B cell (primary cell): Measurements from ENCODE around the gene L2HGDH. TPM values are rescaled to one million over a fixed set of nuclear protein-coding genes. Genes with fewer than 3 reads are reported as not detected.
A peak's percentile ranks its signal among the peaks of the same experiment; 100 is the strongest.

Experiments used
- ATAC-seq: fragments of 200-7000 bp; cut with Tn5 transposase; one replicate; pipeline ENCODE4 v1.10.0; 2021; ENCODE audit warnings: low read depth, mild to moderate bottlenecking, moderate number of reproducible peaks, moderate library complexity
- CTCF ChIA-PET: fragments of 350-600 bp; sonication (Branson Sonifier 250); formaldehyde crosslinking; loops from one replicate; lab custom pipeline; 2021; ENCODE audit warnings: antibody characterized with exemption, inconsistent platforms; lab: Charles Lee
- POLR2A ChIA-PET: fragments of 350-600 bp; sonication (Branson Sonifier 250); formaldehyde crosslinking; loops from one replicate; lab custom pipeline; 2021; ENCODE audit warnings: antibody characterized with exemption; lab: Charles Lee
- DNase-seq: peaks from one replicate; pipeline ENCODE4 v3.0.0; 2013
- H2AFZ ChIP-seq: 2 replicates; pipeline ENCODE4 v1.6.1; 2012; ENCODE audit warnings: mild to moderate bottlenecking, low read depth, low read length; ENCODE audit not compliant: insufficient read depth, poor library complexity, severe bottlenecking
- H3K27ac ChIP-seq, 2 donors: 1 replicate in 1 of 2; 2 replicates in 1 of 2; pipeline ENCODE4 v1.5.1; 2012 to 2013; ENCODE audit warnings: low read length in 2 of 2, mild to moderate bottlenecking in 2 of 2, moderate library complexity in 1 of 2
- H3K27me3 ChIP-seq, 4 experiments: fragments of 200-600 bp in 1 of 4; sonication (generic) in 1 of 4; replicated peaks in 1 of 4; 1 replicate in 2 of 4; 2 replicates in 2 of 4; pipeline versions ENCODE4 v1.6.1 to v1.7.0; 2013 to 2016; ENCODE audit warnings: low read length in 3 of 4, mild to moderate bottlenecking in 2 of 4, mixed read lengths in 1 of 4, moderate library complexity in 1 of 4; ENCODE audit not compliant: insufficient read depth in 4 of 4, control insufficient read depth in 3 of 4; ENCODE audit errors: control extremely low read depth in 1 of 4
- H3K36me3 ChIP-seq, 2 experiments: replicated peaks in 1 of 2; 1 replicate in 1 of 2; 2 replicates in 1 of 2; pipeline versions ENCODE4 v1.6.1 to v1.7.1; 2013; ENCODE audit warnings: low read length in 1 of 2; ENCODE audit not compliant: insufficient read depth in 2 of 2, control insufficient read depth in 1 of 2; ENCODE audit errors: control extremely low read depth in 1 of 2, extremely low read depth in 1 of 2
- H3K4me1 ChIP-seq, 2 donors: fragments of 200-600 bp in 1 of 2; sonication (generic) in 1 of 2; 1 replicate in 1 of 2; 2 replicates in 1 of 2; pipeline versions ENCODE4 v1.5.1 to v1.6.1; 2013 to 2017; ENCODE audit warnings: low read length in 2 of 2; ENCODE audit not compliant: control insufficient read depth in 2 of 2, insufficient read depth in 2 of 2
- H3K4me2 ChIP-seq: replicated peaks from 2 replicates; pipeline ENCODE3; 2012; ENCODE audit warnings: mild to moderate bottlenecking, low read depth, low read length; ENCODE audit not compliant: poor library complexity, severe bottlenecking
- H3K4me3 ChIP-seq, 5 experiments: fragments of 200-600 bp in 1 of 5; sonication (generic) in 1 of 5; 1 replicate in 3 of 5; 2 replicates in 2 of 5; pipeline versions ENCODE4 v1.5.1 to v1.7.0; 2011 to 2016; ENCODE audit warnings: low read length in 4 of 5, mild to moderate bottlenecking in 4 of 5, low read depth in 2 of 5, control low read depth in 1 of 5, moderate library complexity in 1 of 5; ENCODE audit not compliant: insufficient read depth in 1 of 5; ENCODE audit errors: control extremely low read depth in 1 of 5, extremely low read depth in 1 of 5
- H3K79me2 ChIP-seq: fragments of 200-600 bp; sonication (generic); one replicate; pipeline ENCODE4 v1.6.0; 2016; ENCODE audit warnings: low read length; ENCODE audit not compliant: control insufficient read depth, insufficient read depth
- H3K9ac ChIP-seq: fragments of 200-600 bp; sonication (generic); 2 replicates; pipeline ENCODE4 v1.6.1; 2017; ENCODE audit warnings: mild to moderate bottlenecking, low read length, moderate library complexity
- H3K9me3 ChIP-seq, 3 donors: one replicate each; pipeline versions ENCODE4 v1.6.1 to v1.7.1; 2013; ENCODE audit warnings: low read length in 2 of 3; ENCODE audit not compliant: control insufficient read depth in 2 of 3, insufficient read depth in 1 of 3; ENCODE audit errors: control extremely low read depth in 1 of 3
- H4K20me1 ChIP-seq: 2 replicates; pipeline ENCODE4 v1.6.0; 2012; ENCODE audit warnings: mild to moderate bottlenecking, low read length; ENCODE audit not compliant: insufficient read depth, control insufficient read depth, poor library complexity, severe bottlenecking
- H3K27ac Mint-ChIP-seq: one replicate; pipeline ENCODE4 v1.8.0; 2021; ENCODE audit warnings: mixed read lengths
- H3K27me3 Mint-ChIP-seq: one replicate; pipeline ENCODE4 v1.8.0; 2021; ENCODE audit warnings: mixed read lengths
- H3K4me1 Mint-ChIP-seq: one replicate; pipeline ENCODE4 v1.8.0; 2021; ENCODE audit warnings: mixed read lengths
- H3K4me3 Mint-ChIP-seq: one replicate; pipeline ENCODE4 v1.8.0; 2021; ENCODE audit warnings: mixed read lengths
- H3K9me3 Mint-ChIP-seq: one replicate; pipeline ENCODE4 v1.8.0; 2022; ENCODE audit warnings: mixed read lengths; ENCODE audit not compliant: insufficient read depth
- CTCF ChIP-seq: fragments of 200-600 bp; IDR thresholded peaks from one replicate; pipeline ENCODE4 v1.8.0; 2022; ENCODE audit warnings: antibody characterized with exemption, mild to moderate bottlenecking
- EZH2 ChIP-seq: IDR thresholded peaks from 2 replicates; pipeline ENCODE4 v1.6.1; 2012; ENCODE audit warnings: borderline replicate concordance, low read depth, mild to moderate bottlenecking, moderate library complexity, low read length; ENCODE audit not compliant: insufficient read depth, poor library complexity, severe bottlenecking
- WGBS: methylation state at CpG from one replicate; pipeline ENCODE4 v1.1.5; 2013; ENCODE audit warnings: missing lambda C conversion rate; ENCODE audit not compliant: insufficient coverage; 5-methylcytosine and 5-hydroxymethylcytosine counted together
- intact Hi-C: fragments of 100-400 bp; cut with micrococcal nuclease; formaldehyde crosslinking; loops from one replicate; pipeline ENCODE4 v1.10.0; 2022
- polyA plus RNA-seq: library from polyadenylated mRNA; depleted of rRNA; stranded (reverse); fragments of >200 nt; gene quantifications from 2 replicates; pipeline ENCODE4 v1.2.3, GENCODE V29; 2012
- total RNA-seq, 2 donors: library from RNA; stranded (reverse); fragments of 120-200 nt in 1 of 2; gene quantifications; 1 replicate in 1 of 2; 2 replicates in 1 of 2; pipeline versions ENCODE4 v1.2.3 to v1.2.4, GENCODE V29; 2013 to 2022

The L2HGDH gene
- total and polyA plus RNA-seq, 2 donors (not counting 1 experiment from before 2014, with no cell fraction given), result 1.1 to 5.5 TPM

DNA sequence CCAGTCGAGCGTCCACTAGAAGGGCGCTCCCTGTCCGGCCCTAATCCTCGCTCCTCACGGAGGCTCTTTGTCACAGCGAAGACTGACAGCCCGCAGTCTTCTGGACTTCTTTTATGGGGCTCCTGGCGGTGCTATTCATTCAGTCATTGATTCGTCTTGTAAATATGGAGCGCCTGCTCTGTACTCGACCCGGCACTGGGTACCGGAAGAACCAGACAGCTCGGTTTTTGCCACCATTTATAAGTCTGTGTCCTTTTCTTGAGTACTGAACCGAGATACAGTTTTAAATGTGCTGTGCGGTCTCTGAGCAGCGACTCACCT, 665 bp upstream of the L2HGDH start:
- H3K4me1 Mint-ChIP-seq, result peaks cover 39% of the 10 kb centered on the region
- no peak for DNase-seq
- H3K79me2 ChIP-seq, result peaks cover 63% of the 10 kb centered on the region

More for the DNA sequence above, 665 bp upstream of the L2HGDH start:
- peak overlapping the region; percentile 72 to 81 (median 77) for H3K4me3 ChIP-seq
- H3K9me3 ChIP-seq, result no peaks in the 10 kb centered on the region
- intact Hi-C loops, result loop anchor here (1.0 to 10.0 kb wide), 13 partner anchors 9 to 1675 kb away; partner anchors contain the start of genes KLHDC2, MAP4K5, MGAT2 and POLE2
- H3K27ac ChIP-seq, result peak overlapping the region; percentile 86
- Mint-ChIP-seq H3K4me3 (peak overlapping the region; percentile 97), H3K27me3 (no peaks in the 10 kb centered on the region), H3K27ac (peak overlapping the region; percentile 98), H3K9me3 (no peaks in the 10 kb centered on the region)
- no peak for ATAC-seq
- WGBS, result 4% methylated on average over 17 of the region's 18 CpGs
- peak overlapping the region; percentile 76 for H3K9ac ChIP-seq
- H3K4me2 ChIP-seq, result peak overlapping the region; percentile 85
- H3K27me3 ChIP-seq, result no peaks in the 10 kb centered on the region
- H4K20me1 ChIP-seq, result peaks cover 7% of the 10 kb centered on the region
- ChIA-PET CTCF (interaction anchor here (0.5 to 2.9 kb wide), 6 partner anchors 8 to 454 kb away, joined by 3 to 27 read pairs (median 4); no protein-coding TSS in a partner anchor), POLR2A (interaction anchor here (0.6 to 1.8 kb wide), 8 partner anchors 31 to 460 kb away, joined by 3 to 8 read pairs (median 4); partner anchors contain the start of genes NEMF, SOS2 and VCPKMT)
- H2AFZ ChIP-seq, result peak overlapping the region; percentile 93
- H3K36me3 ChIP-seq, result no peaks in the 10 kb centered on the region
- TF ChIP-seq CTCF (no peak), EZH2 (no peak)
- peaks cover 13 to 16% of the 10 kb centered on the region in 2 donors for H3K4me1 ChIP-seq
